Measurements from ENCODE around the gene CGB7. TPM values are rescaled to one million over a fixed set of nuclear protein-coding genes. Genes with fewer than 3 reads are reported as not detected.
A peak's percentile ranks its signal among the peaks of the same experiment; 100 is the strongest.

CGB7 gene
- total and polyA plus RNA-seq, 2 of the 13 experiments (the other 11 are each of a cell fraction or from before 2014, with no cell fraction given) = 0.07 TPM; not detected in 1

- no peak for TF ChIP-seq MTA3 (CRISPR knock-in tag; IDR thresholded peaks at IDR 0.05)
- peak; percentile 36; the same call in 1 of the 2 replicates for TF ChIP-seq ZNF614 (CRISPR knock-in tag; IDR thresholded peaks at IDR 0.05; ENCODE audit: borderline replicate concordance)
- TF ChIP-seq, protein P1, sequence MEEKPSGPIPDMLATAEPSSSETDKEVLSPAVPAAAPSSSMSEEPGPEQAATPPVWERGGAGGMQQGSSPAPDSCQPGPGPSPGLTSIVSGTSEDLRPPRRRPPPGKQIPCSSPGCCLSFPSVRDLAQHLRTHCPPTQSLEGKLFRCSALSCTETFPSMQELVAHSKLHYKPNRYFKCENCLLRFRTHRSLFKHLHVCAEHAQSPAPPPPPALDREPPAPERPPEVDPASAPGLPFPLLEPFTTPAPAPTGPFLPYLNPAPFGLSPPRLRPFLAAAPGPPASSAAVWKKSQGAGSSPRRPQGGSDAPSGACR (CRISPR knock-in tag; IDR thresholded peaks at IDR 0.05) = peak; percentile 83
- TF ChIP-seq ZSCAN20 (CRISPR knock-in tag; IDR thresholded peaks at IDR 0.05; ENCODE audit: borderline replicate concordance) = peak; percentile 82; the same call in 1 of the 2 replicates
- TF ChIP-seq, protein P2, sequence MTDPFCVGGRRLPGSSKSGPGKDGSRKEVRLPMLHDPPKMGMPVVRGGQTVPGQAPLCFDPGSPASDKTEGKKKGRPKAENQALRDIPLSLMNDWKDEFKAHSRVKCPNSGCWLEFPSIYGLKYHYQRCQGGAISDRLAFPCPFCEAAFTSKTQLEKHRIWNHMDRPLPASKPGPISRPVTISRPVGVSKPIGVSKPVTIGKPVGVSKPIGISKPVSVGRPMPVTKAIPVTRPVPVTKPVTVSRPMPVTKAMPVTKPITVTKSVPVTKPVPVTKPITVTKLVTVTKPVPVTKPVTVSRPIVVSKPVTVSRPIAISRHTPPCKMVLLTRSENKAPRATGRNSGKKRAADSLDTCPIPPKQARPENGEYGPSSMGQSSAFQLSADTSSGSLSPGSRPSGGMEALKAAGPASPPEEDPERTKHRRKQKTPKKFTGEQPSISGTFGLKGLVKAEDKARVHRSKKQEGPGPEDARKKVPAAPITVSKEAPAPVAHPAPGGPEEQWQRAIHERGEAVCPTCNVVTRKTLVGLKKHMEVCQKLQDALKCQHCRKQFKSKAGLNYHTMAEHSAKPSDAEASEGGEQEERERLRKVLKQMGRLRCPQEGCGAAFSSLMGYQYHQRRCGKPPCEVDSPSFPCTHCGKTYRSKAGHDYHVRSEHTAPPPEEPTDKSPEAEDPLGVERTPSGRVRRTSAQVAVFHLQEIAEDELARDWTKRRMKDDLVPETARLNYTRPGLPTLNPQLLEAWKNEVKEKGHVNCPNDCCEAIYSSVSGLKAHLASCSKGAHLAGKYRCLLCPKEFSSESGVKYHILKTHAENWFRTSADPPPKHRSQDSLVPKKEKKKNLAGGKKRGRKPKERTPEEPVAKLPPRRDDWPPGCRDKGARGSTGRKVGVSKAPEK (CRISPR knock-in tag; IDR thresholded peaks at IDR 0.05; ENCODE audit: borderline replicate concordance) = peak; percentile 17; the same call in 1 of the 2 replicates
- TF ChIP-seq, protein P3, sequence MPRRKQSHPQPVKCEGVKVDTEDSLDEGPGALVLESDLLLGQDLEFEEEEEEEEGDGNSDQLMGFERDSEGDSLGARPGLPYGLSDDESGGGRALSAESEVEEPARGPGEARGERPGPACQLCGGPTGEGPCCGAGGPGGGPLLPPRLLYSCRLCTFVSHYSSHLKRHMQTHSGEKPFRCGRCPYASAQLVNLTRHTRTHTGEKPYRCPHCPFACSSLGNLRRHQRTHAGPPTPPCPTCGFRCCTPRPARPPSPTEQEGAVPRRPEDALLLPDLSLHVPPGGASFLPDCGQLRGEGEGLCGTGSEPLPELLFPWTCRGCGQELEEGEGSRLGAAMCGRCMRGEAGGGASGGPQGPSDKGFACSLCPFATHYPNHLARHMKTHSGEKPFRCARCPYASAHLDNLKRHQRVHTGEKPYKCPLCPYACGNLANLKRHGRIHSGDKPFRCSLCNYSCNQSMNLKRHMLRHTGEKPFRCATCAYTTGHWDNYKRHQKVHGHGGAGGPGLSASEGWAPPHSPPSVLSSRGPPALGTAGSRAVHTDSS (CRISPR knock-in tag; conservative IDR thresholded peaks at IDR 0.05) = no peak
- TF ChIP-seq KDM5B (CRISPR knock-in tag; IDR thresholded peaks at IDR 0.05; ENCODE audit: borderline replicate concordance) = peak; percentile 80; the same call in 1 of the 2 replicates
- TF ChIP-seq KAT8 (CRISPR knock-in tag; IDR thresholded peaks at IDR 0.05) = peak; percentile 97
- TF ChIP-seq PCBP1 (IDR thresholded peaks at IDR 0.05; ENCODE audit: borderline replicate concordance, low read depth, low read length) = peak; percentile 95
- no peak for TF ChIP-seq KLF15 (CRISPR knock-in tag; IDR thresholded peaks at IDR 0.05; ENCODE audit: borderline replicate concordance)
- peak; percentile 77 for TF ChIP-seq HDAC1 (CRISPR knock-in tag; IDR thresholded peaks at IDR 0.05)
- no peak for TF ChIP-seq ZNF317 (CRISPR knock-in tag; IDR thresholded peaks at IDR 0.05)
- TF ChIP-seq XRCC5 (optimal IDR thresholded peaks at IDR 0.05; ENCODE audit: low read length) = peak; percentile 83
- no peak for TF ChIP-seq MIER2 (CRISPR knock-in tag; IDR thresholded peaks at IDR 0.05)
- TF ChIP-seq, protein P4, sequence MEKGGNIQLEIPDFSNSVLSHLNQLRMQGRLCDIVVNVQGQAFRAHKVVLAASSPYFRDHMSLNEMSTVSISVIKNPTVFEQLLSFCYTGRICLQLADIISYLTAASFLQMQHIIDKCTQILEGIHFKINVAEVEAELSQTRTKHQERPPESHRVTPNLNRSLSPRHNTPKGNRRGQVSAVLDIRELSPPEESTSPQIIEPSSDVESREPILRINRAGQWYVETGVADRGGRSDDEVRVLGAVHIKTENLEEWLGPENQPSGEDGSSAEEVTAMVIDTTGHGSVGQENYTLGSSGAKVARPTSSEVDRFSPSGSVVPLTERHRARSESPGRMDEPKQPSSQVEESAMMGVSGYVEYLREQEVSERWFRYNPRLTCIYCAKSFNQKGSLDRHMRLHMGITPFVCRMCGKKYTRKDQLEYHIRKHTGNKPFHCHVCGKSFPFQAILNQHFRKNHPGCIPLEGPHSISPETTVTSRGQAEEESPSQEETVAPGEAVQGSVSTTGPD (CRISPR knock-in tag; IDR thresholded peaks at IDR 0.05) = no peak
- peak; percentile 84; the same call in 1 of the 2 replicates for TF ChIP-seq ZNF724P (CRISPR knock-in tag; IDR thresholded peaks at IDR 0.05; ENCODE audit: borderline replicate concordance)
- no peak for TF ChIP-seq SIN3B (IDR thresholded peaks at IDR 0.05; ENCODE audit: low read length)
- no peak; the same call in 1 of the 2 replicates for TF ChIP-seq SP140L (CRISPR knock-in tag; IDR thresholded peaks at IDR 0.05; ENCODE audit: borderline replicate concordance)
- TF ChIP-seq ATF7 (IDR thresholded peaks at IDR 0.05) = no peak
- no peak for TF ChIP-seq ATF7 (CRISPR knock-in tag; IDR thresholded peaks at IDR 0.05)
- TF ChIP-seq NFE2L2 (IDR thresholded peaks at IDR 0.05; ENCODE audit: low read length) = no peak
- TF ChIP-seq, protein P5, sequence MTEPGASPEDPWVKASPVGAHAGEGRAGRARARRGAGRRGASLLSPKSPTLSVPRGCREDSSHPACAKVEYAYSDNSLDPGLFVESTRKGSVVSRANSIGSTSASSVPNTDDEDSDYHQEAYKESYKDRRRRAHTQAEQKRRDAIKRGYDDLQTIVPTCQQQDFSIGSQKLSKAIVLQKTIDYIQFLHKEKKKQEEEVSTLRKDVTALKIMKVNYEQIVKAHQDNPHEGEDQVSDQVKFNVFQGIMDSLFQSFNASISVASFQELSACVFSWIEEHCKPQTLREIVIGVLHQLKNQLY (CRISPR knock-in tag; IDR thresholded peaks at IDR 0.05) = no peak
- TF ChIP-seq PHF20 (CRISPR knock-in tag; IDR thresholded peaks at IDR 0.05) = peak; percentile 92
- 0 out of 2 replicates have a peak, but pooled peaks have one; percentile 75 for TF ChIP-seq ZNF124 (CRISPR knock-in tag; IDR thresholded peaks at IDR 0.05)
These were observed 27.7 kb upstream of the CGB7 start, which contains the start of gene SNRNP70 (continued) for GRCh38 chr19:49085020-49085867.
